Fibroblast of lung (primary cell): ENCODE measurements around the gene FLNC. TPM values are rescaled to one million over a fixed set of nuclear protein-coding genes. Genes with fewer than 3 reads are reported as not detected.
A peak's percentile ranks its signal among the peaks of the same experiment; 100 is the strongest.

ENCODE experiments used
- DNase-seq, 2 donors: peaks; one replicate each; pipeline versions ENCODE4 v3.0.0 to v3.0.0-alpha.2; 2010; ENCODE audit warnings: low read depth in 2 of 2
- H2AFZ ChIP-seq: 2 replicates; pipeline ENCODE4 v1.5.1; 2012; ENCODE audit warnings: low read length, control low read depth, inconsistent platforms
- H3K27ac ChIP-seq: 2 replicates; pipeline ENCODE4 v1.5.1; 2011; ENCODE audit warnings: low read length, control low read depth; ENCODE audit not compliant: insufficient read depth
- H3K27me3 ChIP-seq: 2 replicates; pipeline ENCODE4 v1.5.1; 2011; ENCODE audit warnings: mild to moderate bottlenecking, low read length; ENCODE audit not compliant: control insufficient read depth, insufficient read depth
- H3K36me3 ChIP-seq: 2 replicates; pipeline ENCODE4 v1.5.1; 2011; ENCODE audit warnings: low read length; ENCODE audit not compliant: control insufficient read depth, insufficient read depth
- H3K4me1 ChIP-seq: 2 replicates; pipeline ENCODE4 v1.5.1; 2011; ENCODE audit warnings: low read length; ENCODE audit not compliant: control insufficient read depth, insufficient read depth; ENCODE audit errors: extremely low read depth
- H3K4me2 ChIP-seq: 2 replicates; pipeline ENCODE4 v1.5.1; 2011; ENCODE audit warnings: low read length, control low read depth; ENCODE audit not compliant: insufficient read depth; ENCODE audit errors: extremely low read depth
- H3K4me3 ChIP-seq, 4 experiments: fragments of 200-600 bp in 1 of 4; sonication (generic) in 1 of 4; replicated peaks in 1 of 4; 2 replicates each; pipeline ENCODE4 v1.5.1; 2011 to 2016; ENCODE audit warnings: low read length in 4 of 4, low read depth in 3 of 4, mild to moderate bottlenecking in 3 of 4, control low read depth in 2 of 4, inconsistent platforms in 1 of 4, mixed read lengths in 1 of 4; ENCODE audit not compliant: insufficient read depth in 1 of 4; ENCODE audit errors: control extremely low read depth in 1 of 4
- H3K79me2 ChIP-seq: 2 replicates; pipeline ENCODE4 v1.5.1; 2012; ENCODE audit warnings: mild to moderate bottlenecking, low read length, inconsistent platforms; ENCODE audit not compliant: control insufficient read depth, insufficient read depth
- H3K9ac ChIP-seq: 2 replicates; pipeline ENCODE4 v1.5.1; 2011; ENCODE audit warnings: mild to moderate bottlenecking, low read length, control low read depth; ENCODE audit not compliant: insufficient read depth
- H3K9me3 ChIP-seq: 2 replicates; pipeline ENCODE4 v1.5.1; 2012; ENCODE audit warnings: low read depth, low read length; ENCODE audit not compliant: control insufficient read depth, insufficient read depth
- H4K20me1 ChIP-seq: 2 replicates; pipeline ENCODE4 v1.5.1; 2011; ENCODE audit warnings: low read length; ENCODE audit not compliant: control insufficient read depth, insufficient read depth; ENCODE audit errors: extremely low read depth
- CTCF ChIP-seq, 2 donors: IDR thresholded peaks in 1 of 2; conservative IDR thresholded peaks in 1 of 2; 1 replicate in 1 of 2; 2 replicates in 1 of 2; pipeline ENCODE4 v1.5.1; 2011 to 2012; ENCODE audit warnings: low read length in 2 of 2, control low read depth in 1 of 2, inconsistent platforms in 1 of 2, low read depth in 1 of 2, mild to moderate bottlenecking in 1 of 2
- EZH2 ChIP-seq: IDR thresholded peaks from 2 replicates; pipeline ENCODE4 v1.5.1; 2012; ENCODE audit warnings: low read length, control low read depth, mild to moderate bottlenecking; ENCODE audit errors: missing control alignments
- polyA plus RNA-seq, 2 donors: library from polyadenylated mRNA; depleted of rRNA in 1 of 2; stranded (reverse) in 1 of 2; unstranded in 1 of 2; fragments of >200 nt; gene quantifications; 2 replicates each; pipeline ENCODE4 v1.2.1, GENCODE V29; 2011 to 2012; ENCODE audit warnings: missing spikeins in 1 of 2
- total RNA-seq: library from RNA; depleted of rRNA; stranded (reverse); fragments of >200 nt; gene quantifications from 2 replicates; pipeline ENCODE4 v1.2.1, GENCODE V29; 2014

The FLNC gene
- total and polyA plus RNA-seq, 2 donors (not counting 1 experiment from before 2014, with no cell fraction given), result 29.3 to 191 TPM

DNA sequence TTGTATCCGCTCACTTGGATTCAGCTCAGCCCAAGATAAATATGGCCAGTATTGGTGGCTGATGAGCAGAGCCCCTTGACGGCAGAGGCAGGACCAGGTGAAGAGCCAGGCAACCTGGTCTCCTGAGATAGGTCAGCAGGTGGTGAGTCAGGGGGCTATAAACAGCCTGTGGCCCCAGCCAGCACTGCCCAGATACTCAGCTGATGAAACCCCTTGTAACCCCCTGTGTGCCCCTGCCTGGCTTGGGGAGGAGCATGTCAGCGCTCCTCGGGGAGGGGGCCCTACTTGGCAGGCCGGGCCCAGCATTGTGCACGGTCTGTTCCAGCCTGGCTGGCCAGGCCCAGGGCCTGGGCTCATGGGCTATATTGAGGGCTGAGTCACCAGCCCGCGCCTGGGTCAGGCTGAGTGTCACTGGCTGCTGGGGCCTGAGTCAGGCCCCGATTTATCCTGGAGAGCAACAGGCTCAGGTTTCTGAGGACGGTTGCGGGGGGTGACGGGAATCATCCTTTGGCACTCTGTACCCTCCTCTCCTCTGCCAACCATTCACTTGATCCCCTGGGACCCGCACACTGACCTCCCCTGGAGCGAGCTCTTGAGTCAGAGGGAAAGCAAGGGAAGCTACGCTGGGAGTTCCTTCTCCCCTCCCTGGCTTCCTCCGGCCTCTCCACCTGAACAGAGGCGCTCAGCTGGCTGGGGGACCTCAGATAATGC lies 2.8 kb upstream of the FLNC start:
- Histone ChIP-seq H3K4me1 (peaks cover 22% of the 10 kb centered on the region), H3K27ac (peak overlapping the region; percentile 54), H2AFZ (no peak overlapping the region), H3K79me2 (peaks cover 20% of the 10 kb centered on the region), H3K27me3 (no peaks in the 10 kb centered on the region), H3K4me3 (no peak overlapping the region), H3K4me2 (no peak overlapping the region), H3K9ac (no peak overlapping the region), H3K36me3 (no peaks in the 10 kb centered on the region), H4K20me1 (no peaks in the 10 kb centered on the region), H3K9me3 (no peaks in the 10 kb centered on the region)
- TF ChIP-seq CTCF (conservative IDR thresholded peaks at IDR 0.05 in 1 of 2, IDR thresholded peaks at IDR 0.05 in 1 of 2; ENCODE audit: low read depth in 1 of 2, low read length in 2 of 2), result no peak
- no peak for TF ChIP-seq EZH2
- DNase-seq, result peak; percentile 83

DNA sequence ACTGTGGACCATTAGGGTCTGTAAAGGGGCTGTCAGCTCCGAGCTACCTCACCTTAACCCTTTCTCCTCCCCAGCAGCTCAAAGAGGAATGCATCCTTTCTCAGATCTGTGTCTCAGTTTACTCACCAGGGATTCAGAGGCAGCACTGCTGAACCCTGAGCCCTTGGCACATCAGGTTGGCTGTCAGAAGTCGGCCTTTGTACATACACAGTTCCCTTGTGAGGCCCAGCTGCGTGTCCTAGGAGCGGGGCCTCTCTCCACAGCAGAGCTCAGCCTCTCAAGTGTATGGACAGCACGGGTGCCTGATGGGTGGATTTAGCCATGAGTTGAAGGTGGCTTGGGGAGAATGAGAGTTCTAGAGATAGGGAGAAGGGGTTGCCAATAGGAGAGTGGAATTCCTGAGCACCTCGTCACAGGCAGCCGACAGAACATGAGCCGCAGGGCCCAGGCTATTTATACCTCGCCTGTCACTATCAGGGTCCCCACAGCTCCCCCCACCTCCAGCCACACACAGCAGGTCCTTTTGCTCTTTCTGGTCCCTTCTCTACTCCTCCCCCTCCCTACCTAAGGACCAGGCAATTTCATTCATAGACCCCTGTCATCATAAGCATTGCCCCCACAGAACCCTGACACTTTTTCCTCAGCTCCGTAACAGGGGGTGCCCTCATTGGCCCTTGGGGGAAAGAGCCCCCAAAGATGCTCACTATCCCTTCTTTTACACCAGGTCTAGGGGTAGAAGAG lies 2.1 kb upstream of the FLNC start:
- TF ChIP-seq CTCF (conservative IDR thresholded peaks at IDR 0.05 in 1 of 2, IDR thresholded peaks at IDR 0.05 in 1 of 2; ENCODE audit: low read depth in 1 of 2, low read length in 2 of 2), result no peak
- TF ChIP-seq EZH2, result no peak
- Histone ChIP-seq H3K4me1 (peaks cover 23% of the 10 kb centered on the region), H3K4me3 (no peak overlapping the region), H2AFZ (no peak overlapping the region), H3K4me2 (peak overlapping the region; percentile 54), H3K79me2 (peaks cover 26% of the 10 kb centered on the region), H3K9ac (no peak overlapping the region), H3K27ac (peak overlapping the region; percentile 35), H3K27me3 (no peaks in the 10 kb centered on the region), H4K20me1 (no peaks in the 10 kb centered on the region), H3K36me3 (no peaks in the 10 kb centered on the region), H3K9me3 (no peaks in the 10 kb centered on the region)
- peak; percentile 67 to 91 for DNase-seq

DNA sequence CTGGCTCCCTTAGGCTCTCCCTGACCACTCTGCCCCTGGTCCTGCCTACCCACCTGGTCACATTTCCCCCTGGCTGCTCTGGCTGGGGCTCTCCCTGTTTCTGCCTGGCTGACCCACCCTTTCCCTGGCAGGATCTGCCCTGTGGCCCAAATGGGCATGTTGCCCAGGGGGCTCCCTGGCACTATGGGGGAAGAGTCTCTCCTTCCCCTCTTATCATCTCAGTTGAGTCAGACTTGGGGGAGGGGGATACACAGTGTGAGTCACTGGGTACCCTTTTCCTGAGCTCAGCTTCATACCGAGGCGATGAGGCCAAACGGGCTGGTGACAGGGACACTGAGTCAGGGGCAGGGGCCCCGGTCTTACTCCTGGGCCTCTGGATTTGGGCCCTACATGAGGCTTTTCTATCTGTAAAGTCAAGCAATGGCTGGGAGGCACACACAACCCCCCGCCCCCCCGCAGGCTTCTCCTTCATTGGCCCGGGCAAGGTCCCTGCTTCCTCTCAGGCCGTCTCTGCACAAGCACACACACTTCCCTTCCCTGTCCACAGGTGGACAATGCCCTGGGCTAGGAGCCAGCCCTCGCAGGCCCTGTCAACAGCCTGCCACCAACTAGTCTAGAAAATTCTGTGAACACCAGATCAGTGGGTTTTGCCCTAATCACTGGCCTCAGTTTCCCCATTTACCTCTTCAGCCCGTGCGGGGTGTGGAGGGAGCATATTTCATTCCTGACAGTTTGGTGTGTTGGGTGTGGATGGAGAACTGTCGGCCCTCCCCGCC lies 627 bp upstream of the FLNC start:
- no peaks in the 10 kb centered on the region for H3K36me3 ChIP-seq
- H2AFZ ChIP-seq, result peak overlapping the region; percentile 19
- peaks cover 31% of the 10 kb centered on the region for H3K79me2 ChIP-seq
- peak overlapping the region; percentile 75 for H3K27ac ChIP-seq
- H3K27me3 ChIP-seq, result no peaks in the 10 kb centered on the region
- H3K9me3 ChIP-seq, result no peaks in the 10 kb centered on the region
- H3K4me3 ChIP-seq, result peak overlapping the region in 3 of 4 experiments; percentile 40 to 48 (median 43)
- no peaks in the 10 kb centered on the region for H4K20me1 ChIP-seq
- TF ChIP-seq CTCF (conservative IDR thresholded peaks at IDR 0.05 in 1 of 2, IDR thresholded peaks at IDR 0.05 in 1 of 2; ENCODE audit: low read depth in 1 of 2, low read length in 2 of 2) (no peak), EZH2 (no peak)
- H3K4me1 ChIP-seq, result peaks cover 26% of the 10 kb centered on the region
- DNase-seq, result peak; percentile 55 to 83
- H3K9ac ChIP-seq, result peak overlapping the region; percentile 39
- peak overlapping the region; percentile 91 for H3K4me2 ChIP-seq
